Measurements from ENCODE around the gene MDGA2. TPM values are rescaled to one million over a fixed set of nuclear protein-coding genes. Genes with fewer than 3 reads are reported as not detected.

MDGA2 gene
- total and polyA plus RNA-seq, 2 of the 4 experiments (the other 2 are of a cell fraction) = 0.02 TPM; not detected in 1

- Histone ChIP-seq H3K18ac (ENCODE audit: low read depth, low read length) (no peak overlapping the region), H2BK120ac (ENCODE audit: low read depth, low read length) (no peak overlapping the region), H4K8ac (ENCODE audit: low read depth in 2 of 2, low read length in 2 of 2) (no peak overlapping the region), H3K4me2 (ENCODE audit: low read depth, low read length) (no peak overlapping the region), H3K9me3 (ENCODE audit: control insufficient read depth, insufficient read depth, low read length) (peaks cover 3% of the 10 kb centered on the region; the same call in 1 of the 2 replicates), H3K4ac (ENCODE audit: low read depth, low read length) (no peak overlapping the region), H3K9ac (ENCODE audit: low read depth, low read length) (no peak overlapping the region), H2AK5ac (ENCODE audit: low read depth, low read length) (no peak overlapping the region), H3K4me1 (ENCODE audit: control insufficient read depth, insufficient read depth, low read length) (no peaks in the 10 kb centered on the region), H2BK15ac (ENCODE audit: low read depth, low read length) (no peak overlapping the region), H4K5ac (ENCODE audit: low read depth, low read length) (no peak overlapping the region), H3K27me3 (ENCODE audit: control insufficient read depth, insufficient read depth, low read length) (no peaks in the 10 kb centered on the region), H3K14ac (replicated peaks; ENCODE audit: low read depth, low read length) (no peak overlapping the region), H4K20me1 (ENCODE audit: insufficient read depth, low read length) (no peaks in the 10 kb centered on the region), H3K9me1 (ENCODE audit: insufficient read depth, low read length) (no peaks in the 10 kb centered on the region), H3K79me1 (ENCODE audit: low read depth in 1 of 2, low read length in 2 of 2) (no peaks in the 10 kb centered on the region), H3K23ac (ENCODE audit: low read depth, low read length) (no peak overlapping the region), H4K91ac (ENCODE audit: insufficient read depth, low read depth, low read length) (no peak overlapping the region), H2AK9ac (replicated peaks; ENCODE audit: low read depth, low read length, poor library complexity) (no peak overlapping the region), H2AFZ (replicated peaks; ENCODE audit: low read length, poor library complexity) (no peak overlapping the region), H2BK5ac (ENCODE audit: low read depth, low read length, poor library complexity, severe bottlenecking) (no peak overlapping the region), H3K36me3 (ENCODE audit: control insufficient read depth, insufficient read depth, low read length) (no peaks in the 10 kb centered on the region), H2BK20ac (ENCODE audit: low read depth, low read length) (no peak overlapping the region), H3K56ac (ENCODE audit: extremely low read depth, insufficient read depth, low read length) (no peak overlapping the region), H3K4me3 (ENCODE audit: insufficient read depth, low read depth, low read length) (no peak overlapping the region), H3K27ac (ENCODE audit: insufficient read depth, low read length) (no peak overlapping the region)
- no TSS peak for BruUV-seq (replicated peaks)
- dilution Hi-C loops (cut with HindIII; ENCODE audit: low sequenced_read_pairs, unreplicated experiment) = no loop called here
- ChIA-PET CTCF (no interaction called here), POLR2A (ENCODE audit: unreplicated experiment) (no interaction called here)
- DNase-seq (no peak), ATAC-seq (ENCODE audit: low read depth) (no peak)
- in situ Hi-C loops (cut with MboI; ENCODE audit: low sequenced_read_pairs) = no loop called here
- 0% methylated on average over 1 of the region's 2 CpGs; no CpG with 5 or more reads in 1 of the 2 experiments for WGBS, 2 experiments (ENCODE audit: extremely low coverage in 2 of 2, insufficient read length in 1 of 2)
- intact Hi-C loops (cut with micrococcal nuclease) = no loop called here
- TF ChIP-seq CHD1 (IDR thresholded peaks at IDR 0.05; ENCODE audit: low read depth, low read length) = no peak
These were observed 418.4 kb downstream of the MDGA2 start for GRCh38 chr14:47257013-47257412.

All from IMR-90 (cell line).